CD8-positive, alpha-beta T cell (primary cell): ENCODE data around the gene TSPAN1. TPM values are rescaled to one million over a fixed set of nuclear protein-coding genes. Genes with fewer than 3 reads are reported as not detected.

ENCODE experiments used
- total RNA-seq, 46 experiments: library from RNA in 2 of 46; stranded (reverse) in 2 of 46; gene quantifications; one replicate each; pipeline ENCODE4 v1.2.3 and lab custom pipeline; 2021 to 2026

Gene TSPAN1
- total RNA-seq, 2 experiments from 2014 or later: not detected

Other genes starting within 250 kb of the TSPAN1 start
- gene PIK3R3, start 42.5 kb upstream of the TSPAN1 start, total RNA-seq: under 1 TPM; 0.71 to 0.94 TPM
- gene P3R3URF, start 1.4 kb downstream of the TSPAN1 start, total RNA-seq: not detected
- 10 to 100 TPM; 20.3 to 23.4 TPM for gene POMGNT1, start 23.3 kb downstream of the TSPAN1 start, total RNA-seq
- not detected for gene LURAP1, start 28.2 kb downstream of the TSPAN1 start, total RNA-seq
- 1 to 10 TPM in 1 of 2 experiments, under 1 TPM in 1; 0.56 to 1.4 TPM for gene RAD54L, start 72.7 kb downstream of the TSPAN1 start, total RNA-seq
- gene LRRC41, start 128.5 kb downstream of the TSPAN1 start, total RNA-seq: 10 to 100 TPM; 25.5 to 27.1 TPM
- gene UQCRH, start 128.6 kb downstream of the TSPAN1 start, total RNA-seq: 100 to 1,000 TPM; 100 to 118 TPM
- gene NSUN4, start 165.7 kb downstream of the TSPAN1 start, total RNA-seq: 10 to 100 TPM; 31.0 to 35.0 TPM
- gene FAAH, start 219.2 kb downstream of the TSPAN1 start, total RNA-seq: 1 to 10 TPM; 6.1 to 6.5 TPM